ENCODE results near the gene BCAS2. TPM values are rescaled to one million over a fixed set of nuclear protein-coding genes. Genes with fewer than 3 reads are reported as not detected.

Gene BCAS2
- total RNA-seq, 1 donor from 2014 or later: 43.2 TPM

DNA sequence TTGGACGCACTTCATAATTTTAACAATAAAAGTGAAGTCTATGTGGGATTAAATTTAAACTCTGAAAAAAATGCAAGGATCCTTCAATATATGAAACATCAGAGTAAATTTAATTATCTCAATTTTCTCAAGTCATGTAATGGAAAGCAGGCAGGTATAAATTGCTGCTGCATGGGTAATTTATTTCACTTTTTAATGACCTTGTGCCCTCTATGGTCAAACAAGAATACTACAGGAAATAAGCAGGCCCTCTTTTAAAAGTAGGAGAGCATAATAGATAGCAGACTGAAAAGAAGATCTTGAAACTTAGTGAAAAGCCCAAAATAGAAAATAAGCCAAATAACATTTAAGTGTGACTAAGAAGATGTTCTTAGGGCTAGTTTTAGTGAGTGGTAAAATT, 22.9 kb downstream of the BCAS2 start:
- peak; percentile 13 for DNase-seq

DNA sequence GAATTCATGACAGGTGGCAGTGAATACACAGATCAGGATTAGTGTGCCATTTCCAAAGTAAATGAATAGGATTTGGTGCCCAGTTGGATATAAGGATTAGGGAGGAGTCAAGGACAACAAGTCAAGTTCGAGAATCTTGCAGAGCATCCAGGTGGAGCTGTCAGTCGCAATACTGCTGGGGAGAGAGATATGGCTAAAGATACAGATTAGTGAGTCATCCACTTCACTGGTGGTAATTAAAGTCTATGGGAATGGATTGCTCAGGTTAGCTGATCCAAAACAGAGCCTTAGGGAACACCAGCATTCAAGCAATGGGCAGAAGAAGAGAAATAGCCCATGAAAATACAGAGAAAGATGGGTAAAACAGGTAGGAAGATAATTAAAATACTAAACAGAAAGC, 26.8 kb downstream of the BCAS2 start:
- no peak for DNase-seq

DNA sequence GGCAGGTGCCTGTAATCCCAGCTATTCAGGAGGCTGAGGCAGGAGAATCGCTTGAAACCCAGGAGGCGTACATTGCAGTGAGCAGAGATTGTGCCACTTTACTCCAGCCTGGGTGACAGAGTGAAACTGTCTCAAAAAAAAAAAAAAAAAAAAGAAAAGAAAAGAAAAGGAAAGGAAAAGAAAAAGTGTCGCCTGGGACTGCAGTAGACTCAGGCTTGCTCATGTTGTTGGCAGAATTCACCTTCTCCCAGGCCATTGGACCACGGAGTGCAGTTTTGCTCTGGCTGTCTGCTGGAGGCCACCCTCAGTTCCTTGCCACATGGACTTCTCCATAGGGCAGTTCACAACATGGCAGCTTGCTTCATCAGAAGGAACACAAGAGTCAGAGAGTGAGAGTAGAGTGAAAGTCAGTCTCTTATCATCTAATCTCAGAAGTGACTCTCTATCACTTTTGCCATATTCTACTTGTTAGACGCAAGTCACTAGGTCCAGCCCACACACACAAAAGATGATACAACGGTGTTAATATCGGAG, 29.2 kb downstream of the BCAS2 start:
- no peak for DNase-seq

DNA sequence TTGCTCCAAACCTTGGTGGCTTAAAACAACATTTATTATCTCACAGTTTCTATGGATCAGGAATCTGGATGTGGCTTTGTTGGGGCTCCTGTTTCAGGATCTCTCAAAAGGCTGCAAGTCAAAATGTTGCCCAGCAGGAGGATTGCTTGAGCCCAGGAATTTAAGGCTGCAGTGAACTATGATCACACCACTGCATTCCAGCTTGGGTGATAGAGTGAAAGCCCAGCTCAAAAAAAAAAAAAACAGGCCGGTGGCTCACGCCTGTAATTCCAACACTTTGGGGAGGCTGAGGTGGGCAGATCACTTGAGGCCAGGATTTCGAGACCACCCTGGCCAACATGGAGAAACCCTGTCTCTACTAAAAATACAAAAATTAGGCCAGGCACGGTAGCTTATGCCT, 30.0 kb downstream of the BCAS2 start:
- DNase-seq: no peak

DNA sequence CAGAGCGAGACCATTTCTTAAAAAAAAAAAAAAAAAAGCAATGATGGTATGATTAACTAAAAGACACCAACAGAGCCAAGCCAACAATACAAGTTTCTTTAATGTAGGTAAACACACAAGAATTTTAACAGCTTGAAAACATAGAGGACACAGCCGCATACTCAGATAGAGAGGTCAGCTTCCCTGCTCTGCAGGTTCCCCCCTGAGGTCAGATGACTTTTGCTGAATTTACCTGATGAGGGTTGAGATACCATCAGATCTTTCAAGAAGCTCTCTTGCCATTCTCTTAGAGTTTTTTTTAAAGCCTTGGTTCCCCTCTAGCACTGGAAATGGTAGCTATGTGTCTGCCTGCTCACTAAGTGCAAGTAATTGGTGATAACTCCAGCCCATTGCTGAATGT, 31.1 kb downstream of the BCAS2 start:
- no peak for DNase-seq

DNA sequence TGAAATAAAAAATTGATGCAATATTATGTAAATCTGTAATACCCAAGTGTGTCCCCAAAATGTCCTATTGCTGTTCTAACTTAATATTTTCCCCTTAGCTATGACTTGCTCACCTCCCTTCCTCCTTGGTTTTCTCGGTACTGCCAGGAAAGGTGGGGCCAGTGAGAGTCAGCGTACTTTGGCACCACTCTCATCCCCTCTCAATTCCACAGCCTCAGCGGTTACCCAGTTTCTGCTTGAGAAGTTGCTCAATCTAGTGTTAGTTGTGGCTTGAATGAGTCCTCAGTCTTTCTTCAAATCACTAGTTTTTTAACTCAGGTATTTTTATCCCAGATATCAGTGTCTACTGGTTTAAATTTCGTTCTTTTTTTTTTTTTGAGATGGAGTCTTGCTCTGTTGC, 32.3 kb downstream of the BCAS2 start:
- no peak for DNase-seq

- DNase-seq: no peak
These were observed 34.3 kb downstream of the BCAS2 start for GRCh38 chr1:114547076-114547475.

DNA sequence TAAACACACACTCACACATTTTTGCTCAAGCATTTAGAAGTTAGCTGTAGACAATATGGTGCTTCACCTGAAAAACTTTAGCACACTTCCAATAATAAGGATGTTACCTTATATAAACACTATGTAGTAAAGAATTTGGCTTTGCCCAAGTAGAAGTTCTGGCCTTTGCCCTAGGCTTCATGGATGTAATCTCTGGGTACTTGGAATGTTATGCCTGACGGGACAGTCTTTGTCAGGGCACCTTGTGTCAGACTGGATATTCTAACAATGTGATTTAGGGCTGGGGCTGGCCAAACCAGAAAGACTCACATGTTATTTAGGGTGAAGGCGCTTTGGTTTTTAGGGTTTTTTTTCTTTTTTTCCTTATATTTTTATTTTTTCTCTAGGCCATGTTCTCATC, 35.6 kb downstream of the BCAS2 start:
- no peak for DNase-seq

GRCh38 chr1:114545315-114545714, 36.1 kb downstream of the BCAS2 start:
- DNase-seq: no peak

- no peak for DNase-seq
These were observed 40.6 kb downstream of the BCAS2 start for GRCh38 chr1:114540821-114541220.

DNA sequence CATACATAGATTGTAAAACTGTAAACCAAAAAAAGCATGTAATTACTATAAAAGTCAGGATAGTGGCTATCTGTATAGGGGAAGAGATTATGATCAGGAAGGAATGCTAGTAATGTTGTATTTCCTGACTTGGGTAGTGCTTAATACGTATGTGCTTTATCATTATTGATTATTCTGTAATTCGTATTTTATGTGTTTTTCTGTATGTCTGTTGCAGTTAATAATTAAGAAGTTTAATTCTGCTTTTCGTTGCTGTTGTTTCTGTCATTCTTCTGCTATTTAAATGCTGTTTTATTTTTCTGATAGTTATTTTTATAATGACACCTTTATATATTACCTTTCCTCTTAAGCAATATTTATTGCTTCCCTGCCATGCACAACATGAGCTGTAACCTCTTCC, 41.1 kb downstream of the BCAS2 start:
- no peak for DNase-seq

DNA sequence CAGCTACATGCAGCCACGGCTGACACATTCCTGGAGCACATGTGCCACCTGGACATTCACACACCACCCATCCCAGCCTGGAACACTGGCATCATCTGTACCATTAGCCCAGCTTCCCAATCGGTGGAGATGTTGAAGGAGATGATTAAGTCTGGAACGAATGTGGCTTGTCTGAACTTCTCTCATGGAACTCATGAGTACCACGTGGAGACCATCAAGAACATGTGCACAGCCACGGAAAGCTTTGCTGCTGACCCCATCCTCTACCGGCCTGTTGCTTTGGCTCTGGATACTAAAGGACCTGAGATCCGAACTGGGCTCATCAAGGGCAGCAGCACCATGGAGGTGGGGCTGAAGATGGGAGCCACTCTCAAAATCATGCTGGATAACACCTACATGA, 45.4 kb downstream of the BCAS2 start:
- DNase-seq: no peak

DNA sequence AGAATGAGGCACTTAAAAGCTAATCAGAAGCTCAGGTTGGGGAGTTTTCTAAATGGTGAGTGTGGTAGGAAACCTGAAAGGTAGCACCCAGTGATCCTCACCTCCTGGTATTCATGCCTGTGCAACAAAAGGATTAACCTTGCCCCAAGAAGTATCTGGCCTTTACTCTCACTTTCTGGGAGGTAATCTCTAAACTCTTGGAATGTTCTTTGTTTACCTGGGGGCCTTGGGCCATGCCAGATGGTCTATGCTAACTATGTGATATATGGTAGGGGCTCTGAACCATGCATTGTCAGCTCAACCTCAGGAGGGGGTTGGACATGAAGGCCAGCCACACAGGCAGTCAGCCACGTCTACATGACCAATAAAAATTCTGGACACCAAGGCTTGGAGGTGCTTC, 46.0 kb downstream of the BCAS2 start:
- no peak for DNase-seq

DNA sequence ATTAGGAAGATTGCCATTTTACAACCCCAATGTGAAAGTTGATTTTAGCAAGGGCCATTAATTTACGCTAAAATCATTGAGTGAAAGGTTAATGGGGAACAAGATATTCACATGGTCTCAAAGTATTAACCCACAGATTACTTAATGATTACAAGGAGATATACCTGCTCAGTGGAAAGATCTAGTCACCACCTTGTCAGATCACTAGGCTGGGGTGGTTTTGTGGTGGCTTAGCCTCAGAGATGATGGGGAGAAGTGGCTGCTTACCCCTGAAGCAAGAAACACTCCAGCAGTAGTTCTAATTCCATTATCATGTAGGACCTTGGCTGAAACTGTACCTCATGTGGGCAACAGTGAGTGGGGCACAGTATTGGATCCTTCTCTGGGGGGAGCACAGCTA, 50.3 kb downstream of the BCAS2 start:
- DNase-seq: no peak

DNA sequence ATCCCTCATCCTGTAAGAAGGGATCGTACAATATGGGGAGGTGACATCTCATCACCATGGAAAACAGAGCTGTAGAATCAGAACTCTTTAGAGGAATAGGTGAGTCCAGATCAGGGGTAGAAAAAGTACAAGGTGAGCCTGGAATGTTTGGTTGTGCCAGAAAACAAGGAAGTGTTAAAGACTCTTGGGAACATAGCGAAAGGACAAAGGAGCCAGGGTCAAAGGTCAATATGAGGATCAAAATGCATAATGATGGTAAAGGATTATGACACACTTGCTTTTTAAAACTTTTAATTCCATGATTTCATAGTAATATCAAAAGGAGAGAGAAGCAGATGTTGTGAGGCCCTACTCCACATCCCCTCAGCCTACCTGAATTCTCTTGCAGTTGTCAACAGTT, 51.2 kb downstream of the BCAS2 start:
- no peak for DNase-seq

DNA sequence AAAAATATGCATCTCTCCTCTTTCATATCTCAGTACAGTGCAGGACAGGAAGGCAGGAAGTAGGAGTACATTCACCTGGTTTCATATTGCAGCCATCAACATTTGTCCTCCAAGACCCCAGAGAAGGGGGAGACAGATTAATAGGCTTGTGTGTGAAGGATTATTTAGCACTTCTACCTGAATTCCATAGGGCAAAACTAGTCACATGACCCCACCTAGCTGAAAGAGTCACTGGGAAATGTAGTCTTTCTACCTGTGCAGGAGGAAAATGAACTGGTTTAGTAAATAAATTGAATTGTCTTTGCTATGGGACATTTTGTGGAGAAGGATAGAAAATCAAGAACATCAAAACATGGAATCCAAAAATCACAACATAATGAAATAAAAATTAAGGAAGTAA, 56.5 kb downstream of the BCAS2 start:
- no peak for DNase-seq

DNA sequence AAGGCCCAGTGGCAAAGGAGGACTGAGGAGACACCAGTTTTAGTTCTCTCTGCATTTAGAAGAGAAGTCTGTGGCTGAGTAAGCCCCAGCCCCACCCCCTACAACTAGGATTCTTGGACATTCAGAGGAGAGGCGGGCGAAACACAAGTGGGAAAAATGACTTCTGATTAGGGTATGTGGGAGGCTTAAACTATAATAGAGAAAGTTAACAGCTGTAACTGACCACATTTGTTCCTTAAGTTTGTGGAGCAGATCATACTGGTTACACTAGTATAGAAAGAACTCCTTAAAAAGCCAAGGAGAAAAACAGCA, 59.2 kb downstream of the BCAS2 start:
- no peak for DNase-seq

GRCh38 chr1:114521396-114522263, 59.8 kb downstream of the BCAS2 start:
- no peak for DNase-seq

Other genes with a start within 250 kb of the BCAS2 start
- gene TRIM33, start 70.4 kb downstream of the BCAS2 start, total RNA-seq: 33.9 and 35.5 TPM in 2 replicates
- 2.9 and 4.0 TPM in 2 replicates for gene DENND2C, start 88.4 kb upstream of the BCAS2 start, total RNA-seq
- not detected in 2 replicates for gene AMPD1, start 113.9 kb upstream of the BCAS2 start, total RNA-seq
- 77.9 and 96.6 TPM in 2 replicates for gene NRAS, start 135.2 kb upstream of the BCAS2 start, total RNA-seq
- gene CSDE1, start 176.4 kb upstream of the BCAS2 start, total RNA-seq: 656 and 875 TPM in 2 replicates
- 44.9 and 63.4 TPM in 2 replicates for gene SIKE1, start 199.1 kb upstream of the BCAS2 start, total RNA-seq

Data from dermis blood vessel endothelial cell (primary cell).